Endothelial cell of umbilical vein (primary cell): ENCODE results near the gene FAM204A. TPM values are rescaled to one million over a fixed set of nuclear protein-coding genes. Genes with fewer than 3 reads are reported as not detected.

Experiments
- BruUV-seq: library from RNA; stranded (reverse); fragments of 400-500 nt; replicated peaks from 2 replicates; lab custom pipeline; 2021; lab: Mats Ljungman, UMichigan
- CTCF ChIA-PET: fragments of 300-600, 350-600 bp; sonication (Branson Sonifier 250); formaldehyde crosslinking; loops from one replicate; lab custom pipeline; 2021; ENCODE audit warnings: antibody characterized with exemption, inconsistent platforms; lab: Charles Lee
- POLR2A ChIA-PET: fragments of 300-600, 350-600 bp; sonication (Branson Sonifier 250); formaldehyde crosslinking; loops from one replicate; lab custom pipeline; 2021; ENCODE audit warnings: antibody characterized with exemption, inconsistent platforms; lab: Charles Lee
- DNase-seq: peaks from one replicate; pipeline ENCODE4 v3.0.0-alpha.2; 2011; ENCODE audit warnings: low read depth, low spot score
- FAIRE-seq: peaks from 2 replicates; lab custom pipeline; 2011; peaks lifted over from hg19 to GRCh38; lab: Jason Lieb, UNC
- H2AFZ ChIP-seq: 2 replicates; pipeline ENCODE4 v1.6.0; 2012; ENCODE audit warnings: low read depth, low read length, control low read depth, inconsistent platforms
- H3K27ac ChIP-seq: 2 replicates; pipeline ENCODE4 v1.5.1; 2011; ENCODE audit warnings: low read depth, mild to moderate bottlenecking, control low read depth, low read length, moderate library complexity; ENCODE audit not compliant: insufficient read depth
- H3K27me3 ChIP-seq, 2 experiments: 2 replicates each; pipeline versions ENCODE4 v1.6.0 to v1.6.1; 2011; ENCODE audit warnings: low read length in 2 of 2, mixed read lengths in 1 of 2; ENCODE audit not compliant: control insufficient read depth in 2 of 2, insufficient read depth in 2 of 2
- H3K36me3 ChIP-seq, 2 experiments: 2 replicates in 1 of 2; 3 replicates in 1 of 2; pipeline ENCODE4 v1.5.1; 2011; ENCODE audit warnings: low read length in 2 of 2, mild to moderate bottlenecking in 1 of 2, moderate library complexity in 1 of 2; ENCODE audit not compliant: control insufficient read depth in 2 of 2, insufficient read depth in 2 of 2; ENCODE audit errors: extremely low read depth in 1 of 2
- H3K4me1 ChIP-seq: 3 replicates; pipeline ENCODE4 v1.5.1; 2011; ENCODE audit warnings: mild to moderate bottlenecking, low read length; ENCODE audit not compliant: control insufficient read depth, insufficient read depth; ENCODE audit errors: extremely low read depth
- H3K4me2 ChIP-seq: 2 replicates; pipeline ENCODE4 v1.6.1; 2011; ENCODE audit warnings: low read length, control low read depth, mixed read lengths; ENCODE audit not compliant: insufficient read depth
- H3K4me3 ChIP-seq, 3 experiments: fragments of 200-600 bp in 1 of 3; sonication (generic), shearing (Covaris generic) in 1 of 3; replicated peaks in 1 of 3; 2 replicates each; pipeline ENCODE4 v1.5.1; 2011 to 2016; ENCODE audit warnings: control low read depth in 3 of 3, low read length in 3 of 3, mild to moderate bottlenecking in 2 of 3, inconsistent platforms in 1 of 3, low read depth in 1 of 3, moderate library complexity in 1 of 3; ENCODE audit not compliant: insufficient read depth in 1 of 3
- H3K79me2 ChIP-seq: 2 replicates; pipeline ENCODE4 v1.6.0; 2012; ENCODE audit warnings: low read length, inconsistent platforms; ENCODE audit not compliant: control insufficient read depth, insufficient read depth
- H3K9ac ChIP-seq: replicated peaks from 2 replicates; pipeline ENCODE3; 2011; ENCODE audit warnings: low read length, control low read depth; ENCODE audit not compliant: insufficient read depth; ENCODE audit errors: extremely low read depth
- H3K9me1 ChIP-seq: replicated peaks from 3 replicates; pipeline ENCODE4 v1.6.0; 2011; ENCODE audit warnings: mild to moderate bottlenecking, low read length; ENCODE audit not compliant: control insufficient read depth, insufficient read depth; ENCODE audit errors: extremely low read depth
- H3K9me3 ChIP-seq: replicated peaks from 2 replicates; pipeline ENCODE4 v1.5.1; 2012; ENCODE audit warnings: low read length, inconsistent platforms; ENCODE audit not compliant: control insufficient read depth, insufficient read depth
- H4K20me1 ChIP-seq: replicated peaks from 2 replicates; pipeline ENCODE3; 2011; ENCODE audit warnings: mild to moderate bottlenecking, low read length; ENCODE audit not compliant: control insufficient read depth, insufficient read depth; ENCODE audit errors: extremely low read depth
- CTCF ChIP-seq, 2 donors: IDR thresholded peaks; 1 replicate in 1 of 2; 2 replicates in 1 of 2; pipeline ENCODE4 v1.5.1; 2011; ENCODE audit warnings: low read length in 2 of 2, mild to moderate bottlenecking in 2 of 2, moderate library complexity in 2 of 2, control low read depth in 1 of 2, inconsistent platforms in 1 of 2, low read depth in 1 of 2; ENCODE audit not compliant: insufficient read depth in 1 of 2; ENCODE audit errors: extremely low read depth in 1 of 2
- EZH2 ChIP-seq: IDR thresholded peaks from 2 replicates; pipeline ENCODE4 v1.6.1; 2012; ENCODE audit warnings: borderline replicate concordance, low read depth, mild to moderate bottlenecking, moderate library complexity, low read length, inconsistent platforms; ENCODE audit not compliant: severe bottlenecking
- FOS ChIP-seq: IDR thresholded peaks from 2 replicates; pipeline ENCODE4 v1.6.1; 2011; ENCODE audit warnings: mild to moderate bottlenecking, low read length, moderate library complexity, borderline replicate concordance; ENCODE audit not compliant: insufficient read depth
- GATA2 ChIP-seq: IDR thresholded peaks from 2 replicates; pipeline ENCODE4 v1.7.0; 2011; ENCODE audit warnings: low read depth, mild to moderate bottlenecking, moderate library complexity, mixed read lengths, low read length; ENCODE audit not compliant: insufficient read length, insufficient read depth
- JUN ChIP-seq: IDR thresholded peaks from 2 replicates; pipeline ENCODE4 v1.6.1; 2011; ENCODE audit warnings: borderline replicate concordance, low read depth; ENCODE audit not compliant: insufficient read length, insufficient read depth
- MYC ChIP-seq: IDR thresholded peaks from one replicate; pipeline ENCODE4 v1.6.1; 2011; ENCODE audit warnings: mild to moderate bottlenecking, low read depth, low read length
- POLR2A ChIP-seq: IDR thresholded peaks from 2 replicates; pipeline ENCODE4 v1.6.1; 2012; ENCODE audit warnings: low read depth, mild to moderate bottlenecking, control low read depth, low read length
- POLR2AphosphoS5 ChIP-seq: IDR thresholded peaks from 2 replicates; pipeline ENCODE4 v1.6.1; 2012; ENCODE audit warnings: low read depth, mild to moderate bottlenecking, control low read depth, low read length, moderate library complexity; ENCODE audit not compliant: insufficient read depth
- dilution Hi-C: fragments of 300-500 bp; cut with MboI; formaldehyde crosslinking; loops from one replicate; pipeline ENCODE4 v1.15.0; 2019; ENCODE audit warnings: low sequenced_read_pairs; ENCODE audit not compliant: extremely low pct_ligation_motif_present
- intact Hi-C: fragments of 100-400 bp; cut with micrococcal nuclease; formaldehyde crosslinking; loops from one replicate; pipeline ENCODE4 v1.10.0; 2022
- polyA plus RNA-seq, 4 experiments: library from polyadenylated mRNA; depleted of rRNA in 3 of 4; stranded (reverse) in 3 of 4; unstranded in 1 of 4; fragments of >200 nt; gene quantifications; 2 replicates each; pipeline versions ENCODE4 v1.2.1 to v1.2.3, GENCODE V29; 2011 to 2012; ENCODE audit warnings: missing spikeins in 1 of 4
- total RNA-seq: library from RNA; stranded (reverse); gene quantifications from 2 replicates; pipeline ENCODE4 v1.2.3, GENCODE V29; 2021
- TF ChIP-seq, protein P1 (sequence below): IDR thresholded peaks from 2 replicates; pipeline ENCODE4 v1.6.1; 2011; ENCODE audit not compliant: insufficient read depth, insufficient read length

Gene FAM204A
- total and polyA plus RNA-seq, 2 donors (not counting 3 experiments of a cell fraction or from before 2014, with no cell fraction given): 11.1 to 73.7 TPM

GRCh38 chr10:118362103-118362502, 20.0 kb upstream of the FAM204A start:
- no TSS peak for BruUV-seq
- TF ChIP-seq, protein P1, sequence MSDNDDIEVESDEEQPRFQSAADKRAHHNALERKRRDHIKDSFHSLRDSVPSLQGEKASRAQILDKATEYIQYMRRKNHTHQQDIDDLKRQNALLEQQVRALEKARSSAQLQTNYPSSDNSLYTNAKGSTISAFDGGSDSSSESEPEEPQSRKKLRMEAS: no peak
- TF ChIP-seq POLR2A (no peak), GATA2 (no peak), CTCF (IDR thresholded peaks at IDR 0.05; ENCODE audit: extremely low read depth in 1 of 2, insufficient read depth in 1 of 2, low read depth in 1 of 2, low read length in 2 of 2) (no peak), JUN (no peak), EZH2 (no peak), FOS (no peak), MYC (no peak), POLR2AphosphoS5 (no peak)
- Histone ChIP-seq H3K4me3 (no peak overlapping the region), H3K27ac (no peak overlapping the region), H3K4me1 (no peaks in the 10 kb centered on the region), H4K20me1 (no peaks in the 10 kb centered on the region), H3K27me3 (no peaks in the 10 kb centered on the region), H3K9me1 (no peaks in the 10 kb centered on the region), H3K79me2 (no peaks in the 10 kb centered on the region), H3K9me3 (no peaks in the 10 kb centered on the region), H2AFZ (no peak overlapping the region), H3K4me2 (no peak overlapping the region), H3K9ac (no peak overlapping the region), H3K36me3 (no peaks in the 10 kb centered on the region)
- no peak for FAIRE-seq
- ChIA-PET CTCF (no interaction called here), POLR2A (no interaction called here)
- no peak for DNase-seq
- intact Hi-C loops (no loop called here), dilution Hi-C loops (no loop called here)
